Measurements from ENCODE around the gene TCF25.
A peak's percentile ranks its signal among the peaks of the same experiment; 100 is the strongest.
"Not testable (repeated sequence)": the region's sequence is repeated elsewhere in the genome, so short reads cannot be mapped to it uniquely, and the experiment has no call there.

Gene TCF25

DNA sequence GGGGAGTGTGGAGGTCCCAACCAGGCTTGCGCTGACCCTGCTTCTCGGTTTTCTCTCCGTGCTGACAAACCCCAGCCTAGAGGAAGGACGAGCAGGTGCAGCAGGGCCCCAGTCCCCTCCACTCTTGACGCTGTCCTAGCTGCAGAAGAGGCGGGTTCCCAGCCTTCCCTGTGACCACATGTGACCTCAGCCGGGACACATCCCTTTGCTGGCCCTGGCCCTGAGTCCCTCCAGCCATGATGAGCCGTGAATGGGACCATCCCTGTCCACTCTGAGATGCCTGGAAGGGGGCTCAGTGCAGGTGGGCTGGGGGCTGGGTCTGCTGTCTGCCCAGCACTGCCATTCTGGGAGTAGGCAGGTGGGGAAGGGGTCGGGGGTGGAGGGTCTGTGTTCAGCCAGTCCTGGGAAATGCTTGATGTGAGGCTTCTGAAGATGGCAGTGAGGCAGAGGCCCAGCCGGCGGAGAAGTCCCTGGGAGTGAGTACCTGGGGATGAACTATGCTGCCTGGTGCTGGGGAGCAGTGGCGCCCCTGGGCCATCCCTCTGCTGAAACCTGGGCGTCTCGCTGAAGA, 47.8 kb downstream of the TCF25 start:
- DNase-seq (ENCODE audit: low read depth) = no peak

DNA sequence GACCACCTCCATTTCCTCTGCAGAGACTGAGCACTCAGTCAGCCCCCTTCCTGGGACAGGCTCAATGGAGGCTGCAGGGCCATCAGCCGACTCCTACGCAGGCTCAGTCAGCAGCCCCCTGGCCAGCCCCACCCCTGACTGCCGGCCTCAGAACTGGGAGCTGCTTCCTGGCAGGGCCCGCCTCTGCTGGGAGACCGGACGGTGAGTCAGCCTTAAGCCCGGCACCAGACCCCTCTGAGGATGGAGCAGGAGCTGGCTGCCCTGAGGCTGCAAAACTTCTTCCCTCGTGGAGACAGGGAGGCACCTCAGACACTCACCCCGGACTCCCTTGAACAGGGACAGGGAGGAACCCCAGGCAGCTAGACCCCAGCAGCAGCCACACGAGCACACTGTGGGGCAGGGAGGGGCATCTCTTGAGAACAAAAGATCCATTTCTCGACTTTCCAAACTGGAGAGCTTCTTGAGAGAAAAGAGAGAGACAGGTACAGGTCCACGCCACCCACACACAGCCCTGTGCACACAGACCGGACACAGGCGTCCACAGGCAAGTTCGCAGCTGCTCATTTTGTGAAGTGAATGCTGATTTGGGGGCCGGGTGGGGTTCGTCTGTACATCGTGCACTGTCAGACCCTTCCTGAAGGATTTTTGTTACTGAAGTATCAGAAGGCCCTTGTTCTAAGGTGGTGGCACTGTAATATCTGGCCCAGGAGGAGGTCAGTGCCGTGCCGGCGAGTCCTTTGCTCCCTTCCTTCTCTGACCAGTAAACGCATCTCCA, 48.5 kb downstream of the TCF25 start:
- peak; percentile 98 for DNase-seq (ENCODE audit: low read depth)

DNA sequence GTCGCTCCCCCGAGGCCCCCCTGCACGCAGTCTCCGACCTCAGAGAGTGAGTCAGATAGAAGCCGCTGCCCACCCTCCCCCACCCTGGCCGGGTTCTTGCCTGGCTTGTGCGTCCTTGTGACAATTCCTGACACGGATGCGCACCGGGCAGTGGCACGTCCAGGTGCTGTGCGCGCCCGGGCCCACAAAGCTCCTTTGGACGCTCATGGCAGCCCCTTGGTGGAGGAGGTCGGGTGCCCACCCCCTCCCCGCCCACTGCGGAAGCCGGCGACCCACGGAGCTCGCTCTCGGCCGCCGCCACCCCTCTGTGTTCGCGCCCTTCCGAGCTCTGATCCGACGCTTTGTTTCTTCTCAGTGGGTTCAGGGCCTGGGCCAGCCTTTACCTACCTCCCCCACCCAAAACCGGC, 49.1 kb downstream of the TCF25 start:
- peak; percentile 96 for DNase-seq (ENCODE audit: low read depth)

DNA sequence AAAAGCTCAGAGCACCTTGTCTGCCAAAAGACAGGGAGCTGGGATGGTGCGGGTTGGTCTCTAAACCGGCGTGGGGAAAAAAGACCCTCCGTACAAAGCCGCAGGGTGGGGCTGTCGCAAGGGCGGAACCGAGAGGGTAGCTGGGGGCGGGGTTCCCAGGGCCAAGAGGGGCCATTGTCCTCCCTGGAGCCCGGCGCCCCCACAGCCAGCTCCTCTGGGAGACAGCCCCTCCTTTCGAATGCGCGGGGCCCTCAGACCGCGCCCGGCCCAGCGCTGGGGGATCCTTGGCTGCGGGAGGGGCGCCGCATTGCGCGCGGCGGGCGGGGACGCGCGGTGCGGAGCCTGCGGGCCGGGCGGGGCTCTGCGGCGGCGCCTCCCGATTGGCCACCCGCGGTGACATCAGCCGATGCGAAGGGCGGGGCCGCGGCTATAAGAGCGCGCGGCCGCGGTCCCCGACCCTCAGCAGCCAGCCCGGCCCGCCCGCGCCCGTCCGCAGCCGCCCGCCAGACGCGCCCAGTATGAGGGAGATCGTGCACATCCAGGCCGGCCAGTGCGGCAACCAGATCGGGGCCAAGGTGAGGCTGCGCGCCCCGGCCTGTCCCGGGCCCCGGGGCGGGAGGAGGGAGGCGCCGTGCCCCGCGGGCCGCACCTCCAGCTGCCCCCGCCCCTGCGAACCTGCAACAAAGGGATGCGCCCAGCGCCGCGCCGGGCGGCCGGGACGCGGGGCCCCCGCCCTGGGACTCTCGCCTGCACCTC, 49.7 kb downstream of the TCF25 start, which contains the start of gene TUBB3:
Gene TUBB3, plus strand, starts transcription at position 459 of the 756 bp plus-strand sequence. Its CDS starts 60 bp downstream, at position 519.
- DNase-seq (ENCODE audit: low read depth) = peak; percentile 86

DNA sequence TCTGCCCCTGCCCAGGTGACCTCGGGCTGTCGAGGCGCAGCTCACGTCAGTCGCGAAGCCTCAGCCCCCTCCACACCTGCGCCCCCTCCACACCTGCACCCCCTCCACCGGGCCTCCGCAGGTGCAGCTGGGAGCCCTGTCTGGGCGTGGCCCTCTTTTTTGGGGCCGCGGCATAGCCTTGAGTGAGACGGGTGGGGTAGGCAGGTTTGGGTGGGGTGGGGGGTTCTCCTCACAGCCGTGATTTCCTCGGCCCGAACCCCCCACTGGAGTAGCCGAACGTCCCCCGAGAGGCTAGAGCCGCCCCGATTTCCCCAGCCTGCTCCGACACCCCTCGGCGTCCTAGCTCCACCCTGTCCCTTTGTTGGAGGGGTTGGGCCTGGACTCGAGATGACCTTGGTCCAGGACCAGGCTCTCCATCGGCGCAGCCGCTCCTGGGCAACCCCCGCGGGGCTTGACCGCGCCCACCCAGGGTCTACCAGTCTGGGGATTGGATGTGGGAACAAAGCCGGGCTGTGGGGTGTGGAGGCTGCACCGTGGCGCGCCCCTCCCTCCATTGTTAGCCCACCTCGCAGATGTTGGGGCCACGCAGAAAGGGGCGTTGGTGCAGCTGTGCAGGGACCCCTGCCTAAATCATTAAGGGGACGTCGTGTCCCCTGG, 50.4 kb downstream of the TCF25 start:
- no peak for DNase-seq (ENCODE audit: low read depth)

DNA sequence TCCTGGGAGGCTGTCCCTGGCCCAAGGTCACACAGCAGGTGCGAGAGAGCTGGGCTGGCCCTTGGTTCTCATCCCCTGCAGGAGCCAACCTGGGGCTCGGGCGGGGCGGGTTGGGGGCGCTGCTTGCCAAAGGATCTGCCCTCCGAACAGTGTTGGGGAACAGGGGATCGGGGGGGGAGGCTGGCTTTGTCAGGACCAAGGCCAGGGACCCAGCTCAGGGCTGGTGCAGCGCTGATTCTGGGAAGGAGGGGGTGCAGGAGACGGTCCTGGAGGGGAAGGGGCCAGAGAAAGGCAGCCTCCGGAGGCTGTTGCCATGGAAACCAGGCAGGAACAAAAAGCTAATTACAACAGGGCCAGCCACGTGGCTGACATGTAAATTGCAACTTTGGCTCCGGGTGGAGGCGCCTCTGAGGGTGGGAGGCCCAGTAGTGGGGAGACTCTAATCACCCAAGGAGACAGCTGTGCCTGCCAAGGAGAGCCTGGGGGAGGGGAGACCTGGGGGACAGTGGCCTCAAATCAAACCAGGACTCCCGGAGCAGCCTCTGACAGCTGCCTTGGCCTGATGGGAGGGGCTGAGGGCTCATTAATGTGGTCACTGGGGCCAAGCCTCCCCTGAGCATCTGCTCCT, 51.0 kb downstream of the TCF25 start:
- peak; percentile 60 for DNase-seq (ENCODE audit: low read depth)

DNA sequence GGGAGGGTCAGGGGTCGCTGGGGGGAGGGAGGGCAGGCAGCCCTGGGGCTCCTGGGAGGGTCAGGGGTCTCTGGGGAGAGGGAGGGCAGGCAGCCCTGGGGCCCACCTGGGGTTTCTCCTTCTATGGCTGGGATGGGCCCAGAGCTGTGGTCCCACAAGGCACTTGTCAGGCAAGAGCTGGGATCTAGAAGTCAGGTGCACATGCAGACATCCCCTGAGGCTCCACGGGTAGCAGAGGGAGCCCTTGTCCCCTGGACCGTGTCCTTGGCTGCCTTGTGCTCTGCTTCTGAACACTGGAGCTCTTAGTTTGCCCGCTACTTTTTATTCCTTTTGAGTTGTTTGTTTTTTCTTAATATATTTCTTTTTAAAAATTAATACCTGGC, 51.5 kb downstream of the TCF25 start:
- no peak for DNase-seq (ENCODE audit: low read depth)

DNA sequence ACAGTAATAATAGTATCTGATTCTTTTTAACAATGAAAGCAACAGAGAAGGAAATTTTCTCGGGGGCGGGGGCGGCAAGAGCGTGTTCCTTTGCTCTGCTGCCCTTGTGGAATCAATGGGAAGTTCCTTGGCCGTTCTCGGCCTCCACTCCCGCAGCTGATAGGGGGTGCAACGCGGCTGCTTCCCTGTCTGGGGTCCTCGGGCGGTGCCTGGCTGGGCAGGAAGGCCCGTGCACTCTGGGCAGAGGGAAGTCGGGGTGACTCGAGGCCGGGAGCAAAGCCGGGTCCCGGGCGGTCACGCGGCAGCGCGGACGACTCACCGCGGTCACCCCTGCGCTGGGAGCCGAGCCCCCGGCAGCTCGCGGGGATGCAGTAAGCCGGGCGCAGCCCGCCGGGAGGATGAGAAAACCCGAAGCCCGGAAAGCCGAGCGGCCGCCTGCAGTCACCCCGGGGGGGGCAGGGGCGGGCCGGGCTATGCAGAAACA, 52.2 kb downstream of the TCF25 start:
- DNase-seq (ENCODE audit: low read depth) = no peak

DNA sequence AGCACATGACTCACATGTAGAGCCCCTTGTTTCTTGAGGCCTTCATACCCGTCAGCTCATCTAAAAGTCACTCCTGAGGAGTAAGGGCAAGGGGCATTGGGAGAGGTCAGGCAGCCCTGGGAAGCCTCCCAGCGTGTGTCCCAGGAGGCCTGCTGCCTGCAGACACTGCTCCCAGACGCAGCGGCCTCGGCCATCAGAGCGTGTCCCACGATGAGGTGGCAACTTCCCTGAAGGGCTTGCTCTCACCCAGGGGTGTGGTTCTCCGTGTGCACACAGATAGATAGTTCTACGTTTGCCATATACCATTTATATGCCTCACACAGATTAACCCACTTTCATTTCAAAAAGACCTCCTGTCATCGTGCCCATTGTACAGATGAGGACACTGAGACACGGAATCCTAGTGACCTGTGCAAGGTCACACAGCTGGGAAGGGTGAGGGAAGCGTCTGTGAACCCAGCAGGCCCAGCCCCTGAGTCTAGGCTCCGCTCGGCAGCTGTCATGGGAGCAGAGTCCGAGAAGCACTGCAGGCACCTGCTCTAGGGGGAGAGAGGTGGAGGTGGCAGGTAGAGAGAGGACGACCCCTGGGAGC, 58.0 kb downstream of the TCF25 start:
- DNase-seq (ENCODE audit: low read depth) = no peak

DNA sequence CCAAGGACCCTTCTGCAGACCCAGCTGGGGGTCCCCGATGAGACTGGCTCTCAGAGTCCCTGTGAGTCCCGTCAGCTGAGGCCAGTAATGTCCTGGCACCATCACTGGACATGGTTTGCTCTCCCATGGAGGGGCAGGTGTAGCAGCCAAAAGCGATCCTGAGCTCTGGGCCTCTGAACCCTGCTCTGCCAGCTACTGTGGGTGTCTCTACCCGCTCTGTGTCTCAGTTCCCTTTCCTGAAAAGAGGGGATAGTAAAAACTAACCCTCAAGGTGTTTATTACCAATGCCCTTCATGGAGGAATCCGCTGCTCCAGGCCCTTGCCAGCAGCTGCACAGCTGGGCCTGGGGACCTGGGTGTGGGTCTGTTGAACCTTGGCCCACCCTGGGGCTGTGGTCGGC, 58.6 kb downstream of the TCF25 start:
- DNase-seq (ENCODE audit: low read depth) = no peak

DNA sequence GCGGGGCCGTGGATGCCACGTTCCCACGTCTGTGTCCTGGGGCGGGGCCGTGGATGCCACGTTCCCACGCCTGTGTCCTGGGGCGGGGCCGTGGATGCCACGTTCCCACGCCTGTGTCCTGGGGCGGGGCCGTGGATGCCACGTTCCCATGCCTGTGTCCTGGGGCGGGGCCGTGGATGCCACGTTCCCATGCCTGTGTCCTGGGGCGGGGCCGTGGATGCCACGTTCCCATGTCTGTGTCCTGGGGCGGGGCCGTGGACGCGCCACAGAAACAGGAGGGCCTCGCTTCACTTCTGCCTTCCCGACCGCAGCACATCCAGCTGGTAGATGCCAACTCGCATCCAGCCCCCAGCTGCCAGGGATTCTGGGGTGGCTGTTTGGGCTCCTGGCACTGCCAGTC, 60.6 kb downstream of the TCF25 start:
- DNase-seq (ENCODE audit: low read depth) = not testable (repeated sequence)

DNA sequence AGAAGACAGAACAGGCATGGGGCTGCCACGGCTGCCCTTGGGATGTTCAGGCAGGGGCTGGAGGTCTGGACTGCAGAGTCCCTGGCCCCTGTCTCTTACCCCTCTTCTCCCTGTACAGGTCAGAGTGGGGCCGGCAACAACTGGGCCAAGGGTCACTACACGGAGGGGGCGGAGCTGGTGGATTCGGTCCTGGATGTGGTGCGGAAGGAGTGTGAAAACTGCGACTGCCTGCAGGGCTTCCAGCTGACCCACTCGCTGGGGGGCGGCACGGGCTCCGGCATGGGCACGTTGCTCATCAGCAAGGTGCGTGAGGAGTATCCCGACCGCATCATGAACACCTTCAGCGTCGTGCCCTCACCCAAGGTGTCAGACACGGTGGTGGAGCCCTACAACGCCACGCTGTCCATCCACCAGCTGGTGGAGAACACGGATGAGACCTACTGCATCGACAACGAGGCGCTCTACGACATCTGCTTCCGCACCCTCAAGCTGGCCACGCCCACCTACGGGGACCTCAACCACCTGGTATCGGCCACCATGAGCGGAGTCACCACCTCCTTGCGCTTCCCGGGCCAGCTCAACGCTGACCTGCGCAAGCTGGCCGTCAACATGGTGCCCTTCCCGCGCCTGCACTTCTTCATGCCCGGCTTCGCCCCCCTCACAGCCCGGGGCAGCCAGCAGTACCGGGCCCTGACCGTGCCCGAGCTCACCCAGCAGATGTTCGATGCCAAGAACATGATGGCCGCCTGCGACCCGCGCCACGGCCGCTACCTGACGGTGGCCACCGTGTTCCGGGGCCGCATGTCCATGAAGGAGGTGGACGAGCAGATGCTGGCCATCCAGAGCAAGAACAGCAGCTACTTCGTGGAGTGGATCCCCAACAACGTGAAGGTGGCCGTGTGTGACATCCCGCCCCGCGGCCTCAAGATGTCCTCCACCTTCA, 61.5 kb downstream of the TCF25 start:
- DNase-seq (ENCODE audit: low read depth) = no peak

DNA sequence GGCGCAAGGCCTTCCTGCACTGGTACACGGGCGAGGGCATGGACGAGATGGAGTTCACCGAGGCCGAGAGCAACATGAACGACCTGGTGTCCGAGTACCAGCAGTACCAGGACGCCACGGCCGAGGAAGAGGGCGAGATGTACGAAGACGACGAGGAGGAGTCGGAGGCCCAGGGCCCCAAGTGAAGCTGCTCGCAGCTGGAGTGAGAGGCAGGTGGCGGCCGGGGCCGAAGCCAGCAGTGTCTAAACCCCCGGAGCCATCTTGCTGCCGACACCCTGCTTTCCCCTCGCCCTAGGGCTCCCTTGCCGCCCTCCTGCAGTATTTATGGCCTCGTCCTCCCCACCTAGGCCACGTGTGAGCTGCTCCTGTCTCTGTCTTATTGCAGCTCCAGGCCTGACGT, 62.2 kb downstream of the TCF25 start:
- DNase-seq (ENCODE audit: low read depth) = not testable (repeated sequence)

DNA sequence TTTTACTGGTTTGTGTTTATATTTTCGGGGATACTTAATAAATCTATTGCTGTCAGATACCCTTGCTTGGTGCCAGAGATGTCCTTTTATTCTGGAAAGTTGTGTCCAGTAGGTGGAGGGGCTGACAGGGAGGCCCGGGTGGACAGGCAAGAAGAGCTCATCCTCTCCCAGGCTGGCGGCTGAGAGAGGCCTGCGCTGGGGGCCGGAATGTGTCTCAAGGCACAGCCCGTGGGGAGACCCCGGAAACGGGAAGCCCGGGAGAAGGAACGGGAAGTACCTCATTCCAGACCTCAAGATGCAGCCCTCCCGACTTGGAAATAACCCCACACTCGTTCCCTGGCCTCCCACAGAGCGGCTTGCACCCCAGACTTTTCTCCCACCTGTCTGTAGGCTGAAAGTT, 62.6 kb downstream of the TCF25 start:
- no peak for DNase-seq (ENCODE audit: low read depth)

DNA sequence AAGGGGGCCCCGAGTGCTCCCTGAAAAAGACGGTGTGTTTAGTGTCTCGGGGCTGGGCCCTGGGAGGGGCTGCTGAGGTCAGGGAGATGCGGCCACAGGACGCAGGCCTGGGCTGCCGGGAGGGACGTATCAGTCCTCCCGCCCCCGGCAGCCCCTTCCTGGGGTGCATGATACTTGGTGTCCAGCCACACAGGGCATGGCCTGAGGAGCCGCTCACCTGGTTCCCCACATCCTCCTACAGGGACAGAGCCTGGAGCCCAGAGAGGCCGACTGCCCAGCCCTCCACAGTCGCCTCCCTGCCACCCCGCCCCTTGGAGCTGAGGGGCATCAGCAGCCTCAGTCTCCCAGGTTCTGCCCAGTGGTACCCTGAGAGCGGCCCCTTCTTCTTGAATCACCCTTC, 63.1 kb downstream of the TCF25 start:
- DNase-seq (ENCODE audit: low read depth) = no peak

DNA sequence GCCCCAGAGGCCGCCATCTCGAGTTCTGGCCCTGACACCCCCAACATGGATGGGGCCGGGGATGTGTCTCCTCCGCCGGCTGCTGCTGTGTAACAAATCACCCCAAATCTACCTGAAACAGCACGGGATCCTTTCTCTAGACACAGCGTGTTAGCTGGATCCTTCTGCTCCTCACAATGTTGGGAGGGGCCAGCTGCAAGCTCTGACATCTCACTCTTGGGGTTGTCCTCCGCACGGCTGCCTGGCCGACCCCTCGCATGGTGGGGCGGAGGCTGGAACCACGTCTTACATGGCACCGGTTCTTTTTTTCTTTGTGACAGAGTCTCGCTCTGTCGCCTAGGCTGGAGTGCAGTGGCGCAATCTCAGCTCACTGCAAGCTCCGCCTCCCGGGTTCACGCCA, 63.6 kb downstream of the TCF25 start:
- no peak for DNase-seq (ENCODE audit: low read depth)

DNA sequence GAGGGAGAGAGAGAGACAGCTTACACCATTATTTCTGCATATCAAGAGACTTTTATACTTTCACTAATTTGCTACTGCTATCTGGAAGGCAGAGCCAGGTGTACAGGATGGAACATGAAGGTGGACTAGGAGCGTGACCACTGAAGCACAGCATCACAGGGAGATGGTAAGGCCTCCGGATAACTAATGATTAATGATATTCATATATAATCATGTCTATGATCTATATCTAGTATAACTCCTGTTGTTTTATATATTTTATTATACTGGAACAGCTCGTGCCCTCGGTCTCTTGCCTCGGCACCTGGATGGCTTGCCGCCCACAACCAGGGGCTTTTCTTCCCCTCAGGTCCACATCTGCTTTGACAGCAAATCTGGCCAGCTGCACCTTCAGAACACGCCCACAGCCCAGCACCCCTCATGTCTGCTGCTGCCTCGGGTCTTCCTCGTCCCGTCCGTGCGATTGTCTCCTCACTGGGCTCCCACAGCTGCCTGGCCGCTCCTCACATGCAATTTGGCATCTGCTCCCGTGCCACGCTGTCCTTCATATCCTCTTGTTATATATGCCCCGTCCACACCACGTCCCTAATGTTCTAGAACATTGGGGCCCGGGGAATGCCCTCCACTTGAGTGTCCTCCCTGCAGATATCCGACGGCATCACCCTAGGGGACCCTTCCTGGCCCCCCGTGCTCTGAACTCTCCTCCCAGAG, 64.9 kb downstream of the TCF25 start:
- no peak for DNase-seq (ENCODE audit: low read depth)

DNA sequence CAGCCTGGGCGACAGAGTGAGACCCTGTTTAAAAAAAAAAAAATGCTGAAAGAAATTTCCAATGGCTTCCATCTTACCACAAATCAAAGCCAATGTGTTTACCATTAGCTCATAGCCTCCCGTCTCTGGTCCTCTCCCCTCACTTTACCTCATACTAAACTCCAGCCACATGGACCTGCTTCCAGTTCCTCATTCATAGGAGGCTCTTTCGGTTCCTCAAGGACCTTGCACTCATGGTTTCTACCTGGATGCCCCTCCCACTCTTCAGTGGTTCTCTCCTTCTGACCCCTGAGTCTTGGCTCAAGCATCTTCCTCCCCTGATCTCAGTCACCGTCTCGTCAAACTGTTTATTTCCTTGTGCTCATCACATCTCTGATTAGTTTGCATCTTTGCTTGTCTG, 71.4 kb downstream of the TCF25 start:
- DNase-seq (ENCODE audit: low read depth) = no peak

DNA sequence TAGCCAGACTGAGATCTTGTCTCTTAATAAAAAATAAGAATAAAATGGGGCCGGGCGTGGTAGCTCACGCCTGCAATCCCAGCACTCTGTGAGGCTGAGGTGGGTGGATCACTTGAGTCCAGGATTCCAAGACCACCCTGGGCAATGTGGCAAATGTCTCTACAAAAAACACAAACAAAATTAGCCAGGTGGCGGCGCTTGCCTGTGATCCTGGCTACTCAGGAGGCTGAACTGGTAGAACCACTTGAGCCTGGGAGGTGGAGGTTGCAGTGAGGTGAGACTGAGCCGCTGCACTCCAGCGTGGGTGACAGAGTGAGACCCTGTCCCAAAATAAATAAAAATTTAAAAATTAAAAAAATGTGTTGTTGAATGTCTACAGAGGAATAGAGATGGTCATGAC, 72.3 kb downstream of the TCF25 start:
- no peak for DNase-seq (ENCODE audit: low read depth)

DNA sequence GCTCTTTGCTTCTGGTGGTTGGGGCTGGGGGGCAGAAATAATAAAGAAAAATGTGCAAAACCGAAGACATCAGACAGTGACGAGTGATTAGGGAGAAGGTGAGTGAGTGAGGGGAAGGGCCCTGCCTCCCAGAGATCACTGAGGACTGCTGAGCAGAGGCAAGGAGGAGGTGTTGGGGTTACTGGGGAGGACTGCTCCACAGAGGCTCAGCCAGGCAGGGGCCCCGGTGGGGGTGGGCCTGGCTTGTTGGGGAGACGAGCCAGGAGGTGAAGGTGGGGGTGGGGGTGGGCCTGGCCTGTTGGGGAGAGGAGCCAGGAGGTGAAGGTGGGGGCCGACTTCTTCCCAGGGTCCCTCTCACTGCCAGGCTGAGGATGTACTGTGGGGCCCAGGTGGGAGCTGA, 73.1 kb downstream of the TCF25 start:
- no peak for DNase-seq (ENCODE audit: low read depth)

All from EH (cell line).